WTC11 (cell line): ENCODE data around the gene UCKL1.

ENCODE experiments used
- ELF4 ChIP-seq: sonication (generic); formaldehyde crosslinking; IDR thresholded peaks from 2 replicates; pipeline ENCODE4 v1.8.1; 2022; ENCODE audit warnings: low read depth, mild to moderate bottlenecking, moderate library complexity, missing genetic modification reagents
- KAT7 ChIP-seq: sonication (generic); formaldehyde crosslinking; IDR thresholded peaks from 2 replicates; pipeline ENCODE4 v1.8.1; 2023; ENCODE audit warnings: missing genetic modification reagents, mild to moderate bottlenecking, borderline replicate concordance
- ZNF232 ChIP-seq: sonication (generic); formaldehyde crosslinking; IDR thresholded peaks from 2 replicates; pipeline ENCODE4 v1.8.0; 2022; ENCODE audit warnings: mild to moderate bottlenecking, missing genetic modification reagents
- TF ChIP-seq, protein P1 (sequence below): fragments of 200-600 bp; IDR thresholded peaks from 2 replicates; pipeline ENCODE4 v1.8.0; 2022; ENCODE audit warnings: antibody characterized with exemption

GRCh38 chr20:63951398-63952209, 4.6 kb downstream of the UCKL1 start:
- TF ChIP-seq KAT7 (no peak), ELF4 (CRISPR knock-in tag) (no peak), ZNF232 (no peak)
- TF ChIP-seq, protein P1, sequence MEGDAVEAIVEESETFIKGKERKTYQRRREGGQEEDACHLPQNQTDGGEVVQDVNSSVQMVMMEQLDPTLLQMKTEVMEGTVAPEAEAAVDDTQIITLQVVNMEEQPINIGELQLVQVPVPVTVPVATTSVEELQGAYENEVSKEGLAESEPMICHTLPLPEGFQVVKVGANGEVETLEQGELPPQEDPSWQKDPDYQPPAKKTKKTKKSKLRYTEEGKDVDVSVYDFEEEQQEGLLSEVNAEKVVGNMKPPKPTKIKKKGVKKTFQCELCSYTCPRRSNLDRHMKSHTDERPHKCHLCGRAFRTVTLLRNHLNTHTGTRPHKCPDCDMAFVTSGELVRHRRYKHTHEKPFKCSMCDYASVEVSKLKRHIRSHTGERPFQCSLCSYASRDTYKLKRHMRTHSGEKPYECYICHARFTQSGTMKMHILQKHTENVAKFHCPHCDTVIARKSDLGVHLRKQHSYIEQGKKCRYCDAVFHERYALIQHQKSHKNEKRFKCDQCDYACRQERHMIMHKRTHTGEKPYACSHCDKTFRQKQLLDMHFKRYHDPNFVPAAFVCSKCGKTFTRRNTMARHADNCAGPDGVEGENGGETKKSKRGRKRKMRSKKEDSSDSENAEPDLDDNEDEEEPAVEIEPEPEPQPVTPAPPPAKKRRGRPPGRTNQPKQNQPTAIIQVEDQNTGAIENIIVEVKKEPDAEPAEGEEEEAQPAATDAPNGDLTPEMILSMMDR = no peak
